ENCODE data around the gene SYNGR3. TPM values are rescaled to one million over a fixed set of nuclear protein-coding genes. Genes with fewer than 3 reads are reported as not detected.
"Not testable (repeated sequence)": the region's sequence is repeated elsewhere in the genome, so short reads cannot be mapped to it uniquely, and the experiment has no call there.

SYNGR3 gene
- total RNA-seq, 1 experiment from 2014 or later = 0.29 TPM

GRCh38 chr16:2028146-2028545 lies 38.4 kb downstream of the SYNGR3 start:
- DNase-seq (ENCODE audit: low read depth) = no peak

DNA sequence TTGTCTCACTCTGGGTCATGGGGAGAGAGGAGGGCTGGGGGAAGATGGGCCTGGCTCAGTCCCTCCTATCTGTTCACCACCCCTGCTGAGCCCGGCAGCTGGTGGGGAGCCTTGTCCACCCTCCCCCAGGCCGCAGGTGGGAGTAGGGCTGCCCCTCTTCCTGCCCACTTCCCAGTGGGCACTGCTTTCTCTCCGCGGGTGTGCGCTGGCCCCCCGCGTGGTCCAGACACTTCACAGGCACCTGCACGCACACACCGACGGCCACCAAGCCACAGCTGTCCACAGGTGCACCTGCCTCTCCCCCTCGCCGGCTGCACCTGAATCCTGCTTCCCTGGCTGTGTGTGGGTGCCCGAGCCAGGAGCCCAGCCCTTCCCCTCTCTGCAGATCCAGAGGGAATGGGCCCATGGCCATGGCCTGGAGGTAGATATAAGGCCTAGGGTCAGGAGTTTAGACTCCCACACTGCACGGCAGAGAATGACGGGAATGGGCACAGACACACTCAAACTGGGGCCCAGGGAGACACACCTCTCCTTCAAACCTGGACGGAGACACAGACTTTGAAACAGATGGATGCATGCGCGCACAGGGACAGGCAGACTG lies 39.0 kb downstream of the SYNGR3 start:
- no peak for DNase-seq (ENCODE audit: low read depth)

GRCh38 chr16:2029350-2029749 lies 39.6 kb downstream of the SYNGR3 start:
- no peak for DNase-seq (ENCODE audit: low read depth)

DNA sequence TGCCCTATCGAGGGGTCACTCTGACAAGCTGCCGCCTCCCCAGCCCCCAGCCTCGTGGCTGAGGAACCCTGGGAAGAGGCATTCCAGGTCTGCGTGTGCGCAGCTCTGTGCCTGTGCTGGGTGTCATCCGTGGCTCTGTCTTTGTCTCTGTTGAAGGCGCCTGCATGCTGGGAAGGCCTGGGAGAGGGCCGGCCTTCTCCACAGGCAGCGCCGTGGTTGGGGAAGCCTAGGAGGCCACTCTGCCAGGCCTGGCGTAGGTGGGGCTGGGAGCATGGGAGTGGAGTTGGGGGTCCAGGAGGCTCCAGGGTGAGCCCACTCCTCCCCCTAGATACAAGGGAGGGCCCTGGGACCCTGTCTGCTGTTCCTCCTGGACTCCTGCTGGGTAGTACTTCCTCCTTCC lies 40.3 kb downstream of the SYNGR3 start:
- DNase-seq (ENCODE audit: low read depth) = no peak

GRCh38 chr16:2031081-2031577 lies 41.4 kb downstream of the SYNGR3 start:
- DNase-seq (ENCODE audit: low read depth) = no peak

DNA sequence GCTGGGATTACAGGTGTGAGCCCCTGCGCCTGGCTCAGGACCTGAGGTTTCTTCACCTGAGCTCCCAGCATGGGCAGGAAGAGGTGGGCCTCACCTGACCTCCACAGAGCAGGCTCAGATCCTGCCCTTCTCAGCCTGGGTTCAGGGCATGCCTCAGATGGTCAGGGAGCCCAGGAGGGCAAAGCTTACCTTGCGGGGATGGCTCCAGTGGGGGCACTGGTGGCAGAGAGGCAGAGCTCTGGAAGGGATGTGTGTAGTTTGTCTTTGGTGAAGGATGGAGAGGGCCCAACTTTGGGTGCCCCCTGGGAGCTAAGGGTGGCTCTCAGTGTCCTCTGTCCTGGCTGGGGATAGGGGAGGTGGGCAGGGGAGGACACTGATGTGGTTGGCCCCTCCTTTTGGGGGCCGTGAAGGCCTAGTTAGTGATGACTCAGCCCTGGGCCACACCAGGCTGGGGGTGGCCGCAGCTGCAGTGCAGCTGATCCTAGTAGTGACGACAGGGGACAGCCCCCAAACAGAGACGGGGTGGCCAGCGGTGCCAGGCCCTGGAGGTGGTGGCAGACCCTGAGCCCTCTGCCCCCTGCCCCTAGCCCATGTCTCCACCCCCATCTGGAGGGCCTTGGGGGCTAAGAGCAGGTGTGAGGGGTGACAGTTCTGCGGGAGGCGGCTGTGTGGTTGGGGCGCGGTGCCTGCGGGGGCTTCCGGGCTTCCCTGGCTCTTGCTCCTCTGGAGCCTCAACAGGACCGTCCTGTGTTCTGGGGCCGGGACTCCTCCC lies 42.7 kb downstream of the SYNGR3 start:
- peak; percentile 65 for DNase-seq (ENCODE audit: low read depth)

- DNase-seq (ENCODE audit: low read depth) = peak; percentile 83
These were observed 43.5 kb downstream of the SYNGR3 start for GRCh38 chr16:2033057-2033908.

DNA sequence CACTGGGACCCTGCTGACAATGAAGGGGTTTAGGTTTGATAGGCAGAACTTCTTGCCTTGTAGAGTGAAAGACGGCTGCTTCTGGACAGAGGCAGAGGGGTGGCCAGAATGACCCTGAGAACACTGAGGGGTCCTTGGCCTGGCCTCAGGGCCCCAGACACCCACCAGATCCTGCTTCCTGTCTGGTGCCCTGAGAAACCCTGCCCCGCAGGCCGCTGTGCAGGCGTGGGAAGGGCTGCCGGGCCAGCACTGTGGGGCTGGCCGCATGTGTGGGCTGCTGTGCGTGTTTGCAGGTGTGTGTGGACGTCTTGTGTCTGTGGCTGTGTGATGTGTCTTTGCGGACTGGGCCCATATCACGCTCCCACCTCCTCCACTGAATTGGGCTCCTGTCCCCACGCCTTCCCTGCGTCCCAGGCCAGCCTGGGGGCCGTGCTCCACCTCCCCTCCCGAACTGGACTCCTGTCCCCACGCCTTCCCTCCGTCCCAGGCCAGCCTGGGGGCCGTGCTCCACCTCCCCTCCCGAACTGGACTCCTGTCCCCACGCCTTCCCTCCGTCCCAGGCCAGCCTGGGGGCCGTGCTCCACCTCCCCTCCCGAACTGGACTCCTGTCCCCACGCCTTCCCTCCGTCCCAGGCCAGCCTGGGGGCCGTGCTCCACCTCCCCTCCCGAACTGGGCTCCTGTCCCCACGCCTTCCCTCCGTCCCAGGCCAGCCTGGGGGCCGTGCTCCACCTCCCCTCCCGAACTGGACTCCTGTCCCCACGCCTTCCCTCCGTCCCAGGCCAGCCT lies 44.3 kb downstream of the SYNGR3 start:
- DNase-seq (ENCODE audit: low read depth) = not testable (repeated sequence)

- no peak for DNase-seq (ENCODE audit: low read depth)
These were observed 45.1 kb downstream of the SYNGR3 start for GRCh38 chr16:2034696-2035430.

DNA sequence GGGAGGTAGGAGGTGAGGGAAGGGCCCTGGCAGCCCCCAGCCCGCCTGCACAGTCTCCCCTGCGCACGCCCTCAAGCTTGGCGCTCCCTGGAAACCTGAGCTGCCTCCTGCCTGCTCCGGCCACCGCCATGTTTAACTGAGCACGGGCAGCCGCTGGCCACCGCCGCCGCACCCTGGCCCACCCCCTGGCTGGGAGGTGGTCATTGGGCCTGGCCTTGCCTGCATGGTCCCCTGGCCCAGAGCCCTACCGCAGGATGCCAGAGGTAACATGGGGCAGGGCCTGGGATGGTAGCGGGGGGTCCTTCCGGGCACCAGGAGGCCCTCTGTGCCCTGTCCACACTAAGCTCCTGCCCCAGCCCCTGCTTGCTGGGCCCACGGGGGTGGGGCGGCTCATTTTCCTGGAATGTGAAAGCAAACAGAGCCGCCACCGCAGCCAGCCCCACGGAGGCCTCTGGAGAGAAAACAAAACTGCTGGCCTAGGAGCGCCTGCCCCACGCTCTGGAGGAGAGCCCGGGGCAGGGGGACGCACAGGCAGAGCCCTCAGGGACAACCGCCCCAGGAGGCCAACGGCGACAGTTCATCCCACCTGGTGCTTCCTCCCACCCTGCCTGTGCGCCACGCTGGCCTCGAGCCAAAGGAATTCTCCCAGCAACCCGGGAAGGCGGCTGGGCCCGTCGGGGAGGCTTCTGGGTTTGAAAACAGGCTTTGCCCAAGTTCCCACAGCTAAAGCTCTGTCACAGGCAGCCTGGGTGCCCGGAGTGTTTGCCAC lies 45.8 kb downstream of the SYNGR3 start:
- peak; percentile 88 for DNase-seq (ENCODE audit: low read depth)

DNA sequence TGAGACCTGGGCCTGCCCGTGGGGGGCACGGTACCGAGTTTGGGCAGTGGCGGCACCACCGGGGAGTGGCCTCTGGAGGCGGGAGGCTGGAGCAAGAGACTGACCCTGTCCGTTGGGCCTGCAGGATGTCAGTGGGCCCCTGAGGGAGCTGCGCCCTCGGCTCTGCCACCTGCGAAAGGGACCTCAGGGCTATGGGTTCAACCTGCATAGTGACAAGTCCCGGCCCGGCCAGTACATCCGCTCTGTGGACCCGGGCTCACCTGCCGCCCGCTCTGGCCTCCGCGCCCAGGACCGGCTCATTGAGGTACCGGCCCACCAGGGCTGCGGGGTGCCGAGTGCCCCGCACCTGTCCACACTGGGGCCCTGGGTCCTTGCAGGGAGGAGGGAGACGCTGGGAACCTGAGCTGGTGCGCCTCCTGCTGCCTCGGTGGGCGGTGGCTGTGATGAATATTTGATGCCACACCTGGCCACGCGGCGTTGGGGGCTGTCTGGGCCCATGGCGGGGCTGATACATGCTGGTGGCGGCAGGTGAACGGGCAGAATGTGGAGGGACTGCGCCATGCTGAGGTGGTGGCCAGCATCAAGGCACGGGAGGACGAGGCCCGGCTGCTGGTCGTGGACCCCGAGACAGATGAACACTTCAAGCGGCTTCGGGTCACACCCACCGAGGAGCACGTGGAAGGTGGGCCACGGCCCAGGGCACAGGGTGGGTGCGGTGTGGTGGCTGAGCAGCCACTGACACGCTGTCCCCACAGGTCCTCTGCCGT lies 46.6 kb downstream of the SYNGR3 start:
- no peak for DNase-seq (ENCODE audit: low read depth)

GRCh38 chr16:2037115-2037514 lies 47.3 kb downstream of the SYNGR3 start:
- DNase-seq (ENCODE audit: low read depth) = peak; percentile 2

- DNase-seq (ENCODE audit: low read depth) = peak; percentile 2
These were observed 48.0 kb downstream of the SYNGR3 start for GRCh38 chr16:2037647-2038381.

DNA sequence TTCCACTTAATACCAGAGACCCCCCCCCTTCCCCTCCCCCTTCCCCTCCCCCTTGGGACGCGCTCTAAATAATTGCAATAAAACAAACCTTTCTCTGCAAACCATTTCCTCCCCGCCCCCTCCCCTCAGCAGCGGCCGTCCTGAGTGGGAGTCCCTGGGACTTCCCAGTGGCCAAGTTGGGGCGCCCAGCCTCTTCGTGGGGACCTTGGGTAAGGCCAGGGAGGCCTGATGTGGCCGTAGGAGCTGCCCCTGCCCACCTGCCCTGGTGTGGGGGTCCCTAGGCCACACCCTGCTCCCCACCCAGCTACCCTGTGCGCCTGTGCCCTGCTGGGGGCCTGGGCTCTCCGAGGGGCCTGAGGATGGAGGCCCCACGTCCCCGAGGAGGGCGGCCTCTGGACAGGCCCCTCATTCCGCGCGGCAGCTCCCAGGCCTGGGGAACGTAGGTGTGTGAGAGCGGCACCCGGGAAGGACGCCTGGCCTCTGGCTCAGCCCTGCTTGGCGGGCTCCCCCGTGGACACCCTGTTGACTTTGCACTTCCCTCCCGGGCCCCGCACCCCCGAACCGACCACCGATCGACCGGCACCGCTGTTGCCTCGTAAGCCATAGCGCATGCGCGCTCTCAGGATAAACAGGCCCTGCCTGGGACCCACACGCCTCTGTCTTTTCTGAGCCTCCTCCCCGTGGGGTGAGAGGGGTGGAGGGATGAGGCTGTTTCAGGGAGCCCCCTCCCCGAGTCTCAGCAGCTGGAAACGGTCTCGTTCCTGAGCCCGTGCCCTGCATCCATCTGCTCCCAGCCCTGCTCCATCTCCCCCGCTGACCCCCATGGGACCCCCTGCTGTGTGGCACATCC lies 48.8 kb downstream of the SYNGR3 start:
- no peak for DNase-seq (ENCODE audit: low read depth)

GRCh38 chr16:2039274-2040031 lies 49.7 kb downstream of the SYNGR3 start:
- DNase-seq (ENCODE audit: low read depth) = peak; percentile 70

- DNase-seq (ENCODE audit: low read depth) = no peak
These were observed 50.4 kb downstream of the SYNGR3 start for GRCh38 chr16:2040041-2040786.
